SH-SY5Y (cell line): ENCODE data around the gene RAF1.

Source experiments
- GATA2 ChIP-seq: IDR thresholded peaks from 2 replicates; pipeline ENCODE4 v1.6.1; 2011; ENCODE audit warnings: mild to moderate bottlenecking, low read depth, low read length
- GATA3 ChIP-seq: IDR thresholded peaks from 2 replicates; pipeline ENCODE4 v1.6.1; 2011; ENCODE audit warnings: low read depth, mild to moderate bottlenecking, low read length, moderate library complexity

RAF1 gene

GRCh38 chr3:12549971-12550760, 113.8 kb downstream of the RAF1 start:
- TF ChIP-seq GATA3 (no peak), GATA2 (no peak)

GRCh38 chr3:12545473-12545791, 118.5 kb downstream of the RAF1 start, which contains the start of gene MKRN2OS:
MKRN2OS (minus strand) TSS chr3:12545499; CDS start chr3:12545464, 35 bp downstream.
- TF ChIP-seq GATA3 (no peak), GATA2 (no peak)

- no peak for TF ChIP-seq GATA2
- TF ChIP-seq GATA3 = no peak
These were observed 119.1 kb downstream of the RAF1 start for GRCh38 chr3:12544652-12545472.

GRCh38 chr3:12541625-12542024, 122.3 kb downstream of the RAF1 start:
- no peak for TF ChIP-seq GATA2
- no peak for TF ChIP-seq GATA3

- TF ChIP-seq GATA2 (no peak), GATA3 (no peak)
These were observed 127.5 kb downstream of the RAF1 start for GRCh38 chr3:12536423-12536822.
